ENCODE data around the gene GNB5. TPM values are rescaled to one million over a fixed set of nuclear protein-coding genes. Genes with fewer than 3 reads are reported as not detected.

Gene GNB5
- total RNA-seq, 2 donors from 2014 or later, result 27.9 to 43.2 TPM

GRCh38 chr15:52066842-52067544 lies 124.2 kb downstream of the GNB5 start:
- DNase-seq (ENCODE audit: low spot score) (no peak), ATAC-seq (ENCODE audit: insufficient number of reproducible peaks, low FRiP score, low read depth) (no peak)
- peaks cover 11% of the 10 kb centered on the region for H3K36me3 ChIP-seq
- H3K4me3 ChIP-seq, result no peak overlapping the region
- no peaks in the 10 kb centered on the region for H3K9me3 ChIP-seq
- no peaks in the 10 kb centered on the region for H3K27me3 ChIP-seq (replicated peaks; ENCODE audit: insufficient read depth)
- H3K4me1 ChIP-seq (ENCODE audit: control insufficient read depth in 1 of 2, low read depth in 2 of 2), result no peaks in the 10 kb centered on the region
- TF ChIP-seq CTCF (IDR thresholded peaks at IDR 0.05), result no peak
- no peak overlapping the region for H3K27ac ChIP-seq

Other genes starting within 250 kb of the GNB5 start
- 10 to 100 TPM; 10.8 to 12.7 TPM for gene LEO1, start 219.6 kb downstream of the GNB5 start, total RNA-seq
- gene MAPK6, start 172.2 kb downstream of the GNB5 start, total RNA-seq, result 10 to 100 TPM; 11.2 to 24.8 TPM
- gene BCL2L10, start 78.6 kb downstream of the GNB5 start, total RNA-seq, result not detected
- gene MYO5C, start 104.4 kb upstream of the GNB5 start, total RNA-seq, result 10 to 100 TPM in 1 of 2 donors, 1 to 10 TPM in 1; 3.0 to 18.4 TPM

All from thoracic aorta (tissue), 2 donors.